Limb (tissue), 2 donors: ENCODE data around the gene OTOA.
A peak's percentile ranks its signal among the peaks of the same experiment; 100 is the strongest.
"Not testable (repeated sequence)": the region's sequence is repeated elsewhere in the genome, so short reads cannot be mapped to it uniquely, and the experiment has no call there.

Source experiments
- DNase-seq, 2 donors: peaks; one replicate each; pipeline ENCODE4 v3.0.0-alpha.2; 2016; ENCODE audit errors: extremely low spot score in 2 of 2

Gene OTOA

DNA sequence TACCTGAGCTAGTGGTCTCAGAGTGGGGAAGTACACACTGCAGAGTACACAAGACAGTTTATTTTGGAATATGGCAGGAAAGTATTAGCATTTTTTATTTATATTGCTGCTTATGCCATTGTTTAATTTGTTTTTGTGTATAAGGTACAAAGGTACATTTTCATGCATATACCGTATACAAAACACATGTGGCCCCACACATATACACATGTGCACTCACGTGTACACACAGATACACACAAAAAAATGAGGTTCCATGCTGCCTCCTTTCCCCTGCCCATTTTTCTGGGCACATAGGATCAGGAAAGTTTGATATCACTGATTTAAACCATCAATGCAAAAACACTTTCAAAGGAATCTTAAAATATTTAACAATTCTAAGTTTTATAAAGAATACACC, 24.3 kb upstream of the OTOA start:
- no peak for DNase-seq

DNA sequence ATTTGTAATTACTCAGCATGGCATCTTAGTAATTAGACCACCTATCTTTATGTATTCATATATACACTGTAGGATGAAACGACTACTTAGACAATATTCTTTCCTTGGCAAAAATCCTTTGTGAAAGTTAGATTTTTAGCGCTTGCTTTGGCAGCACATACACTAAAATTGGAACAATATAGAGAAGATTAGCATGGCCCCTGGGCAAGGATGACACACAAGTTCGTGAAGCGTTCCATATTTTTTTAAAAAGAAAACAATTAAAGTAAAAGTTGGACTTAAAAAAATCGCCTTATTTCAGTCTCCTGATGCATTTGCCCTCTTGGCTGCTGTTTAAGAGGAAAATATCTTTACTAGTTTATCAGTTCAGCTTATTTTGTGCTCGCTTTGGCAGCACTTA, 21.9 kb upstream of the OTOA start:
- no peak for DNase-seq

- DNase-seq, result no peak
Measured at GRCh38 chr16:21642861-21643260, 20.9 kb upstream of the OTOA start.

DNA sequence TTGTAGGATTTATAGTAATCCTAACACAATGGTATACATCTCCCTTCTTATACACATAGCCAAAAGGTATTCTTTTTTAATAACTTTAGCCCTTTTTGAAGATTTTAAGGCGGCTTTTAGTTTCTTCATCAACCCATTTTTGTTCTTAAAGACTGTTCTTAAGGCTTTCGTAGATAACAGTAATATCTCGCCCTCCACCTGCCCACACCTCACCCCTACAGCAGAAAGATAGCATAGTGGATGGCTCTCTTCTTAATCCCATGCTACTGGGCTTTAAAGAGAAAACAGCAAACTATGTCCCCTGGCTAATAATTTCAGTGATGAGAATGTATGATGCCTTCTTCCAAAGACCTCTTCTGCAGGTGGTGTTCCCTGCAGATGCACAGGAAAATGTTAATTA, 20.0 kb upstream of the OTOA start:
- no peak for DNase-seq

DNA sequence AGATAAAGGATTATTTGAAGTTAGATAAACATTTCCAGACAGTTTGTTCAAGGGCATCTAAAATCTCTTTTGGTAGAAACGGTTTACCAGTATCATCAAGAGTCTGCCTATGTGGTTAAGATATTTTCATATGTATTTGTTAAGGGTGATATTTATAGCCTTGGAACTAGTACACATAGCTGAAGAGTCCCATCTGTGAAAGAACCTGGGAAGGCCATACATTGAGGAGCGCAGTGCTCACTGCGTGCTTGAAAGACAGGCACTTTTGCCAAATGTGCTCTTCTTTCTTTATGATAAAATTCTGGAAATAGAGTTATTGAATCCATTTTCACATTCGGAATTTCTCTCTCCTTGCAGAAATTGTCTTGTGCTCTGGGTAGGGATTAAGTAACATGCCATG, 19.1 kb upstream of the OTOA start:
- DNase-seq, result no peak

- DNase-seq, result no peak
Measured at GRCh38 chr16:21645261-21645721, 18.5 kb upstream of the OTOA start.

- no peak for DNase-seq
Measured at GRCh38 chr16:21646091-21646490, 17.7 kb upstream of the OTOA start.

DNA sequence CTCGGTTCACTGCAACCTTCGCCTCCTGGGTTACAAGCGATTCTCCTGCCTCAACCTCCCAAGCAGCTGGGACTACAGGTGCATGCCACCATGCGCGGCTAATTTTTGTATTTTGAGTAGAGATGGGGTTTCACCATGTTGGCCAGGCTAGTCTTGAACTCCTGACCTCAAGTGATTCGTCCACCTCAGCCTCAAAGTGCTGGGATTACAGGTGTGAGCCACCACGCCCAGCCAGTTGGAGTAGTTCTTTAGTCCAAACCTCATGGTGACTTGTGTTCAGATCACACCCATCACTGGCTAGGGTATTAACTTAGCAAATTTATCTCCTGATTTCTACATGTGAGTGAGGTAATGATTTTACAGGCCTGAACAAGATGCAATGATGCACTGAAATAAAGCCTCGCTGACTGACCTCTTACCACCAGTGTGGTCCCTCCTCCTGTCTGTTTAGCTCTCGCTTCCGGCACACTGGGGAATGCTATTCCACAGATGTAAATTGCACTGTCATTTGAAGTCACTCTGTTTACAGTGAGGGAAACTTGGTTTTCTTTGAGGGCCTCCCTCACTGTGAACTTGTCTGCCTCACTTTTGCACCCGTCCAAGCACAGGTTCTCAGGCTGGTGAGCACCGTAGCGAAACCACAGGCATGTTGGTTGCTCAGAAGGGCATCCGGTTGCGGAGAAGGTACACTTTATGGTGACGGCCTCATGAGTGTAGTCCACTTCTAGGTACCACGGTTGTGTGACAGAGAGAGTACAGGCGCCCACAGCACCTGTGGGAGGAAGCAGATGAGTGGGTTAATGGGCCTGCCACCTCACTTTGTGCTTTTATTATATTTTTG, 16.8 kb upstream of the OTOA start:
- no peak for DNase-seq

DNA sequence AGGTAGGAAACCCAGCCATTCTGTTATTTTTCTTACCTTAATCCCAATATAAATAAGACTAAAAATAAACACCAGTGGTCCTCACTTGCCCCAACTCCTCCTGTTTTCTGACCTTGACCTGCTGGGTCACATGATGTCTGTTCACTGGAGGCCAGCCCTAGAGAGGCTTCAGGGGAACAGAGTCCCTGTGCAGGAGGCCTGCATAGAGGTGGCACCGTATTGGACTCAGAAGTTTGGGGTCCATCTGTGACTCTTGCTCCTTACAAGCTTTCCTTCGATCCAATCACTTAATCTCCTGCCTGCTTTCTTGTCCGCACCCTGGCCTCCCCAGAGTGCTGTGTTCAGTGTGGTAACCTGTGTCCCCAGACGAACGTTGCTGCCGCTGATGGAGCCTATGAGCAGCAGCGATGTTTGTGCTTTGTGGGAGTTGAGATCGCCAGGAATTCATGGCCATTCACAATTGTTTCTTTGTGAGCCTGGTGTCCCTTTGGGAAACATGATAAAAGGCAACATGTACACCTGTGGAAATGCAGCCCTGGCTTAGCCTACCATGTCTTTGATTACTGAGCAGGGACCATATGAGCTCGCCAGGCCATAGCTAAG, 16.1 kb upstream of the OTOA start:
- DNase-seq, result no peak

DNA sequence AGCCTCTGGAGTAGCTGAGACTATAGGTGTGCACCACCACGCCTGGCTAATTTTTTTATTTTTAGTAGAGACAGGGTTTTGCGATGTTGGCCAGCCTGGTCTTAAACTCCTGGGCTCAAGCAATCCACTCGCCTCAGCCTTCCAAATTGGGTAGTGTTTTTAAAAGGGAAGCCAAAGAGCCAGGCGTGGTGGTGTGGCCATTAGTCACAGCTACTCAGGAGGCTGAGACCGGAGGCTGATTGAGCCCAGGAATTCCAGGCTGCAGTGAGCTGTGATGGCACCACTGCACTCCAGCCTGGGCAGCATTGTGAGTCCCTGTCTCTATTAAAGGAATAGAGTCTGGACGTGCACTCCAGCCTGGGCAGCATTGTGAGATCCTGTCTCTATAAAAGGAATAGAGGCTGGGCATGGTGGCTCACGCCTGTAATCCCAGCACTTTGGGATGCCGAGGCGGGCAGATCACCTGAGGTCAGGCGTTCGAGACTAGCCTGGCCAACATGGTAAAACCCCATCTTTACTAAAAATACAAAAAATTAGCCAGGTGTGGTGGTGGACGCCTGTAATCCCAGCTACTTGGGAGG, 13.9 kb upstream of the OTOA start:
- not testable (repeated sequence) for DNase-seq

DNA sequence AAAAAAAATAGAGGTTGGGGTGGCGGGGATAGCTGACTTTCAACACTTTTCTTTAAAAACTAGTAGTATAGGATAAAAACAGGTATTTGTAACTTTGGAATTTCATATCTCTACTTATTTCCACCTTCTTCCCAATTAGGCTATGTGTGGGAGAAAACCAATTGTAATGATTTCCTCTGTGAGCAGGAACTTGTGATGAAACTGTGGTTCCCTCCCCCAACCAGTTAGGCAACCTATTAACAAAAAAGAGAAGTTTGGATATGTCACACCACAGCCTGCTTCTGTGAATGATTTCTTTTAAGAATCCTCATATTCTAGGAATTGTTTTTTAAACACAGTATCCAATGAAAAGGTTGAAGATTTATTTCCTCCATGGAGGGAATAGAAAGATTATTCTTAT, 13.2 kb upstream of the OTOA start:
- DNase-seq, result no peak

DNA sequence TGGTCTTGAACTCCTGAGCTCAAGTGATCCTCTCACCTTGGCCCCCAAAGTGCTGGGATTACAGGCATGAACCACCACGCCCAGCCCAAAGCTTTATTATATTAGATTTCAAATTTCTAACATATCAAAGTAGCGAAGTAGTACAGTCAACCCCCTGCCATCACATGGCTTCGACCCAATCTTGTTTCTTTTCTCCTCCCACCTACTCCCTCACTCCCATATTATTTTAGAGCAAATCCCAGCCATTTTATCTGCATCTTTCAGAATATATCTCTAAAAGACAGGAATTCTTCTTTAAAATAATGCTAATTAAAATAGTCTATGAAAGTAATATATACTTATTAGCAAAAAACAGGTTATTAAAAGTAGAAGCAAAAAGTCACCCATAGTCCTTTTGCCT, 12.3 kb upstream of the OTOA start:
- DNase-seq, result no peak

- no peak for DNase-seq
Measured at GRCh38 chr16:21652453-21652852, 11.3 kb upstream of the OTOA start, which contains the start of gene IGSF6. TSS of gene IGSF6 (minus strand) at chr16:21652608. CDS start at chr16:21652598, 10 bp downstream.

GRCh38 chr16:21653571-21653970, 10.2 kb upstream of the OTOA start:
- no peak for DNase-seq

DNA sequence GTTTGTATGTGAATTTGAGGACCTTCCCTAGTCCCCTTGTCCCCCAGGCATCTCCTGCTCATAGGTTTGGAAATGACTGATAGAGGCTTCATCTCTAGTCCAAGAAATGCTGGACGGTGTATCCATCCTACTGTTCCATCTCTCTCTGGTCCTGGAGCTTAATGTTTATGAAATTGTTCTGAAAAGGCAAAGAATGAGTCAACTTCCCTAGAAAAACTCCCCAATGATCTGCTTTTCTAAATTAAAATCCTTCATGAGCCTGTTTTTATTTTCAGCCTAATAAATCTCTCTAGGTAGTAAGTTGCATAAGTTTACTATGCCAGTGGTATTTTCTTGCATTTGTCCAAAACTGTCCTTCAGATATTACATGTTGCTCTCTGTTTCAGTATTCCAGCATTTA, 9.3 kb upstream of the OTOA start:
- no peak for DNase-seq

- DNase-seq, result no peak
Measured at GRCh38 chr16:21654881-21655280, 8.9 kb upstream of the OTOA start.

- DNase-seq, result peak in 1 of 2 donors; percentile 76
Measured at GRCh38 chr16:21656795-21657768, 6.7 kb upstream of the OTOA start.

DNA sequence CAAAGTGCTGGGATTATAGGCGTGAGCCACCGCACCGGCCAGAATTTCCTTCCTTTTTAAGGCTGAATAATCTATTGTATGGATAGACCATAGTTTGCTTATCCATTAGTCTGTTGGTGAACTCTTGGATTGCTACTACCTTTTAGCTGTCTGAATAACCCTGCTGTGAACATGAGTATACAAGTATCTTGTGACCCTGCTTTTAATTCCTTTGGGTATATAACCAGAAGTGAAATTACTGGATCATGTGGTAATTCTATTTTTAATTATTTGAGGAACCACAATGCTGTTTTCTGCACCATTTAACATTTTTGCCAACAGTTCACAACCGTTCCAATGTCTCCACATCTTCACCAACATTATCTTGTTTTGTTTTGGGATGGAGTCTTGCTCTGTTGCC, 4.6 kb upstream of the OTOA start:
- no peak for DNase-seq

DNA sequence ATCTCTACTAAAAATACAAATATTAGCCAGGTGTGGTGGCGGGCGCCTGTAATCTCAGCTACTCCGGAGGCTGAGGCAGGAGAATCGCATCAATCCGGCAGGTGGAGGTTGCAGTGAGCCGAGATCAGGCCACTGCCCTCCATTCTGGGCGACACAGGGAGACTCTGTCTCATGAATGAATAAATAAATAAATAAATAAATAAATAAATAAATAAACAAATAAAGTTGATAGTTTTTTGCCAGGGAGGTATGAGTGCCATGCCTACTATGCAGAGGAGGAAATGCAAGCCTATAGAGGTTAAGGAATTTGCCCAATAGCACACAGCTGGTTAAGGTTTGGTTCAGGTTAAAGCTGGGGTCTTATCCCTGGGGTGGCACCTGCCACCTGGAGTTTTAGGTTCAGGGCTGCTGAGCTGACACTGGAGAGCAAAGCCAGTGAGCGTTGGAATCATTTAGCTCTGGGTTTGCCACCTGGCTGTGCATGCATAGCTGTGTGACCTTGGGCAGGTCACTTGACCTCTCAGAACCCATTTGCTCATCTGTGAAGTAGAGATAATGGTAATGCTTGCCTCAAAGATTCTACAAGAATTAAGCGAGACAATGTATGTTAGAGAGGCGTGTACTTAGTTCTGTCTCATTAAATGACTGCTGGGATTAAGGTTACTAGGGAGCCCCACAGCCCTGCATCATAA, 1.2 kb downstream of the OTOA start:
- no peak for DNase-seq

- DNase-seq, result no peak
Measured at GRCh38 chr16:21666772-21667171, 3.0 kb downstream of the OTOA start.

- DNase-seq, result no peak
Measured at GRCh38 chr16:21667575-21667974, 3.8 kb downstream of the OTOA start.
